Neural cell (in vitro differentiated cells): ENCODE data around the gene TRAF3. TPM values are rescaled to one million over a fixed set of nuclear protein-coding genes. Genes with fewer than 3 reads are reported as not detected.

Experiments
- H2AFZ ChIP-seq: fragments of 200-600, 300-800 bp; sonication (generic), shearing (Covaris generic); 2 replicates; pipeline ENCODE4 v1.6.0; 2014; ENCODE audit warnings: low read depth, mild to moderate bottlenecking, antibody characterized with exemption, low read length, moderate library complexity
- H3F3A ChIP-seq: fragments of 200-600 bp; shearing (Covaris generic); 2 replicates; pipeline ENCODE4 v1.6.1; 2016; ENCODE audit warnings: mild to moderate bottlenecking, moderate library complexity, mixed read lengths, antibody characterized with exemption, low read length; ENCODE audit not compliant: insufficient read depth, poor library complexity, severe bottlenecking
- H3K27ac ChIP-seq: fragments of 200-600, 300-800 bp; sonication (generic), shearing (Covaris generic); 2 replicates; pipeline ENCODE4 v1.5.1; 2014; ENCODE audit warnings: mild to moderate bottlenecking, low read length, moderate library complexity
- H3K27me3 ChIP-seq: fragments of 300-800, 200-600 bp; sonication (generic), shearing (Covaris generic); 2 replicates; pipeline ENCODE4 v1.6.0; 2014; ENCODE audit warnings: mild to moderate bottlenecking, low read depth, low read length, moderate library complexity; ENCODE audit not compliant: insufficient read depth
- H3K36me3 ChIP-seq: fragments of 300-800, 200-600 bp; sonication (generic), shearing (Covaris generic); 2 replicates; pipeline ENCODE4 v1.5.1; 2014; ENCODE audit warnings: mild to moderate bottlenecking, antibody characterized with exemption, low read length, moderate library complexity; ENCODE audit not compliant: insufficient read depth
- H3K4me2 ChIP-seq: fragments of 300-800, 200-600 bp; sonication (generic), shearing (Covaris generic); 2 replicates; pipeline ENCODE4 v1.6.0; 2014; ENCODE audit warnings: mild to moderate bottlenecking, low read length
- H3K4me3 ChIP-seq: fragments of 300-800, 200-600 bp; sonication (generic), shearing (Covaris generic); 2 replicates; pipeline ENCODE4 v1.5.1; 2014; ENCODE audit warnings: mild to moderate bottlenecking, low read length, moderate library complexity
- H3K79me2 ChIP-seq: fragments of 200-600 bp; shearing (Covaris generic); replicated peaks from 2 replicates; pipeline ENCODE4 v1.6.0; 2014; ENCODE audit warnings: mild to moderate bottlenecking, low read length, moderate library complexity; ENCODE audit not compliant: insufficient read depth
- H3K9ac ChIP-seq: fragments of 300-800, 200-600 bp; sonication (generic), shearing (Covaris generic); 2 replicates; pipeline ENCODE4 v1.6.1; 2016; ENCODE audit warnings: mild to moderate bottlenecking, low read length, mixed read lengths
- H3K9me2 ChIP-seq: fragments of 200-600 bp; shearing (Covaris generic); 2 replicates; pipeline ENCODE4 v1.6.1; 2016; ENCODE audit warnings: mild to moderate bottlenecking, low read length, mixed read lengths; ENCODE audit not compliant: insufficient read depth
- H3K9me3 ChIP-seq: fragments of 200-600, 300-800 bp; sonication (generic), shearing (Covaris generic); 2 replicates; pipeline ENCODE4 v1.6.1; 2016; ENCODE audit warnings: mild to moderate bottlenecking, mixed run types, low read length, moderate library complexity, mixed read lengths
- H4K20me1 ChIP-seq: fragments of 200-600 bp; shearing (Covaris generic); 2 replicates; pipeline ENCODE4 v1.6.1; 2016; ENCODE audit warnings: mild to moderate bottlenecking, mixed run types; ENCODE audit not compliant: insufficient read depth
- EP300 ChIP-seq: fragments of 450-650 bp; conservative IDR thresholded peaks from 2 replicates; pipeline ENCODE4 v1.6.1; 2014; ENCODE audit warnings: antibody characterized with exemption, mild to moderate bottlenecking, moderate library complexity; ENCODE audit not compliant: poor library complexity, severe bottlenecking
- EZH2 ChIP-seq: fragments of 200-600, 300-800 bp; shearing (Covaris generic), sonication (generic); IDR thresholded peaks from 2 replicates; pipeline ENCODE4 v1.6.1; 2014; ENCODE audit warnings: antibody characterized with exemption, low read length, borderline replicate concordance, mild to moderate bottlenecking; ENCODE audit not compliant: insufficient read depth, poor library complexity, severe bottlenecking
- MXI1 ChIP-seq: fragments of 450-650 bp; conservative IDR thresholded peaks from 2 replicates; pipeline ENCODE4 v1.6.1; 2014; ENCODE audit warnings: antibody characterized with exemption, mild to moderate bottlenecking; ENCODE audit not compliant: poor library complexity, severe bottlenecking
- POLR2AphosphoS5 ChIP-seq: IDR thresholded peaks from 2 replicates; pipeline ENCODE4 v1.6.1; 2012
- RAD21 ChIP-seq: fragments of 450-650 bp; conservative IDR thresholded peaks from 2 replicates; pipeline ENCODE4 v1.6.1; 2014; ENCODE audit warnings: antibody characterized with exemption, mild to moderate bottlenecking, moderate library complexity
- REST ChIP-seq: IDR thresholded peaks from 2 replicates; pipeline ENCODE4 v1.6.1; 2012; ENCODE audit warnings: borderline replicate concordance
- SMC3 ChIP-seq: fragments of 450-650 bp; conservative IDR thresholded peaks from 2 replicates; pipeline ENCODE4 v1.6.1; 2014; ENCODE audit warnings: antibody characterized with exemption, mild to moderate bottlenecking, moderate library complexity; ENCODE audit not compliant: poor library complexity
- TAF1 ChIP-seq: IDR thresholded peaks from 2 replicates; pipeline ENCODE4 v1.6.1; 2012; ENCODE audit warnings: low read depth
- polyA plus RNA-seq: library from polyadenylated mRNA; depleted of rRNA; stranded (reverse); fragments of >200 nt; gene quantifications from 2 replicates; pipeline ENCODE4 v1.2.3, GENCODE V29; 2014
- TF ChIP-seq, protein P1 (sequence below): fragments of 450-650 bp; IDR thresholded peaks from 2 replicates; pipeline ENCODE4 v1.5.1; 2014; ENCODE audit warnings: antibody characterized with exemption, mild to moderate bottlenecking, moderate library complexity; ENCODE audit not compliant: poor library complexity, severe bottlenecking

TRAF3 gene
- polyA plus RNA-seq, 1 donor from 2014 or later: 13.3 TPM

DNA sequence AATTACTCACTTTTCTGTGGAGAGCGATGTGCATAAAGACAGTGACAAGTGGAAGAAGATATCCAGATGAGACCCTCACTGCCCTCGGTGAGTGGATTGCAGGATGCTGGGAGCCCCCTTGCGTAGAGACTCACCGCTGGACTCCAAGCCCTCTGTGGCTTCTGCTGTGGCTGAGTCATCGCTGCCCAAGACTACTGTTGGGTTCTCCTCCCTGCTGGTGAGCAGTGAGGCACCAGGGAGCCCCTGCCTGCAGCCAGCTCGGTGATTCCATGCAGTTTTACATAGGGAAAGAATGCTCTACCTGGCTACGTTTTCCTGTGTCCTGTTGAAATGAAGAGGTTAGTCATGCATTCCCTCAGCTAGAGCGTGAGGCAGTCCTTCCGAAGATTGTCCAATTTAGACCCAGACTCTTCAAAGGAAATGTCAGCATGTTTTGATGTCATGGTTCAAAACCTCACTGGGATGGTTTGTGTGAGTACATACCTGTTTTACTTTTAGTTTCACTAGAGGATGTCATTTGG lies 28.2 kb downstream of the TRAF3 start:
- no peaks in the 10 kb centered on the region for H3K36me3 ChIP-seq
- no peak overlapping the region for H3K27ac ChIP-seq
- TF ChIP-seq RAD21: no peak
- TF ChIP-seq EP300: no peak
- no peak for TF ChIP-seq EZH2
- TF ChIP-seq MXI1: no peak
- no peak for TF ChIP-seq SMC3
- TF ChIP-seq TAF1: no peak
- TF ChIP-seq POLR2AphosphoS5: no peak
- TF ChIP-seq, protein P1, sequence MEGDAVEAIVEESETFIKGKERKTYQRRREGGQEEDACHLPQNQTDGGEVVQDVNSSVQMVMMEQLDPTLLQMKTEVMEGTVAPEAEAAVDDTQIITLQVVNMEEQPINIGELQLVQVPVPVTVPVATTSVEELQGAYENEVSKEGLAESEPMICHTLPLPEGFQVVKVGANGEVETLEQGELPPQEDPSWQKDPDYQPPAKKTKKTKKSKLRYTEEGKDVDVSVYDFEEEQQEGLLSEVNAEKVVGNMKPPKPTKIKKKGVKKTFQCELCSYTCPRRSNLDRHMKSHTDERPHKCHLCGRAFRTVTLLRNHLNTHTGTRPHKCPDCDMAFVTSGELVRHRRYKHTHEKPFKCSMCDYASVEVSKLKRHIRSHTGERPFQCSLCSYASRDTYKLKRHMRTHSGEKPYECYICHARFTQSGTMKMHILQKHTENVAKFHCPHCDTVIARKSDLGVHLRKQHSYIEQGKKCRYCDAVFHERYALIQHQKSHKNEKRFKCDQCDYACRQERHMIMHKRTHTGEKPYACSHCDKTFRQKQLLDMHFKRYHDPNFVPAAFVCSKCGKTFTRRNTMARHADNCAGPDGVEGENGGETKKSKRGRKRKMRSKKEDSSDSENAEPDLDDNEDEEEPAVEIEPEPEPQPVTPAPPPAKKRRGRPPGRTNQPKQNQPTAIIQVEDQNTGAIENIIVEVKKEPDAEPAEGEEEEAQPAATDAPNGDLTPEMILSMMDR: no peak
- no peaks in the 10 kb centered on the region for H4K20me1 ChIP-seq
- H3K79me2 ChIP-seq: no peaks in the 10 kb centered on the region
- no peak overlapping the region for H3K9ac ChIP-seq
- H3K9me3 ChIP-seq: no peaks in the 10 kb centered on the region
- H2AFZ ChIP-seq: no peak overlapping the region
- no peaks in the 10 kb centered on the region for H3K9me2 ChIP-seq
- H3F3A ChIP-seq: no peaks in the 10 kb centered on the region
- H3K4me3 ChIP-seq: no peak overlapping the region
- H3K4me2 ChIP-seq: no peak overlapping the region
- no peaks in the 10 kb centered on the region for H3K27me3 ChIP-seq

DNA sequence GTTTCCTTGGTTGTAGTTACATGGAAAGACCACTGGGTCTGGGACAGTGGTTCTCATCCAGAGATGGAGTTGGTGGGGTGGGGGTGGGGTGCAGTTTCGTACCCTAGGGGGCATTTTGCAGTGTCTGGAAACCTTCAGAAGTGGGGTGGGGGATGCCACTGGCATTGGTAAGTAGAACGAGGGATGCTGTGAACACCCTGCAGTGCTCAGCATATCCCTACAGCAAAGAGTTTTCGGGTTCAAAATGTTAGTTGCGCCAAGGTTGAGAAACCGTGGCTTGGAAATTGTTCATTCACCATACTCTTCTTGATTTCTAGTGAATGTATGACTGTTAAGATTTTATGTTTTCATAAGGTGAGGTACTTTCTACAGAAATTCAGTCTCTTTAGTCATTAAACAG lies 28.7 kb downstream of the TRAF3 start:
- H3K27ac ChIP-seq: no peak overlapping the region
- no peaks in the 10 kb centered on the region for H3K9me2 ChIP-seq
- H3K4me2 ChIP-seq: no peak overlapping the region
- H3F3A ChIP-seq: no peaks in the 10 kb centered on the region
- H2AFZ ChIP-seq: no peak overlapping the region
- no peaks in the 10 kb centered on the region for H3K36me3 ChIP-seq
- no peak overlapping the region for H3K9ac ChIP-seq
- no peak overlapping the region for H3K4me3 ChIP-seq
- no peaks in the 10 kb centered on the region for H4K20me1 ChIP-seq
- H3K79me2 ChIP-seq: no peaks in the 10 kb centered on the region
- no peaks in the 10 kb centered on the region for H3K9me3 ChIP-seq
- no peaks in the 10 kb centered on the region for H3K27me3 ChIP-seq
- TF ChIP-seq SMC3 (no peak), TAF1 (no peak), EZH2 (no peak), MXI1 (no peak), POLR2AphosphoS5 (no peak), RAD21 (no peak), EP300 (no peak), REST (no peak)
- TF ChIP-seq, protein P1: no peak
